Measurements from ENCODE around the gene NT5DC4. TPM values are rescaled to one million over a fixed set of nuclear protein-coding genes. Genes with fewer than 3 reads are reported as not detected.

NT5DC4 gene
- total RNA-seq, 2 donors from 2014 or later = not detected

GRCh38 chr2:112709703-112710102, 11.1 kb upstream of the NT5DC4 start:
- no peaks in the 10 kb centered on the region for H3K9me3 ChIP-seq
- H3K9ac ChIP-seq (ENCODE audit: low read depth in 2 of 2, low read length in 2 of 2) = no peak overlapping the region
- DNase-seq = no peak
- H3K4me3 ChIP-seq = no peak overlapping the region
- TF ChIP-seq CTCF (IDR thresholded peaks at IDR 0.05) = no peak
- H3K27ac ChIP-seq = no peak overlapping the region
- no peaks in the 10 kb centered on the region for H3K36me3 ChIP-seq
- intact Hi-C loops (cut with DNase I) = no loop called here
- no peaks in the 10 kb centered on the region for H3K4me1 ChIP-seq
- no peaks in the 10 kb centered on the region for H3K27me3 ChIP-seq

- Histone ChIP-seq H3K27ac (no peak overlapping the region), H3K36me3 (no peaks in the 10 kb centered on the region), H3K27me3 (no peaks in the 10 kb centered on the region), H3K4me1 (no peaks in the 10 kb centered on the region), H3K4me3 (no peak overlapping the region), H3K9ac (ENCODE audit: low read depth in 2 of 2, low read length in 2 of 2) (no peak overlapping the region), H3K9me3 (no peaks in the 10 kb centered on the region)
- no peak for DNase-seq
- intact Hi-C loops (cut with DNase I) = no loop called here
- no peak for TF ChIP-seq CTCF (IDR thresholded peaks at IDR 0.05)
Measured at GRCh38 chr2:112710956-112711750, 9.7 kb upstream of the NT5DC4 start.

DNA sequence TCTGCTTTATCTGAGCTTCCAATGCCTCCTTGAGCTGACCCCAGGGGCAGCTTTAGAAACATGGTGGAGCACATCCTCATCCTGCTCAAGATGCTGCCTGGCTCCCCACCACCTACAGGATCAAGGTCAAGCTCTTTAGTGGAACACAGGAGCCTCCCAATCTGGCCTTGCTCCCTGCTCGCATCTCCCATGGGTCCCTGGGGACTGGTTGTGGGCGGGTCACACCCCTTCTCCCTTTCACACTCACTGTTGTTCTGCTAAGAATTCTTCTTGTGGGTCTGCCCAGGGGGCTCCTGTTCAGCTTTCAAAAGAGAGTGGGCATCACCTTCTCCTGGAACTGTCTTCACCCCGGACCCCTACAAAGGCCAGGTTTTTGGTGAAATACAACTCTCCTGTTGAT, 8.4 kb upstream of the NT5DC4 start:
- H3K9me3 ChIP-seq = no peaks in the 10 kb centered on the region
- no peaks in the 10 kb centered on the region for H3K27me3 ChIP-seq
- no peak overlapping the region for H3K27ac ChIP-seq
- H3K9ac ChIP-seq (ENCODE audit: low read depth in 2 of 2, low read length in 2 of 2) = no peak overlapping the region
- H3K36me3 ChIP-seq = no peaks in the 10 kb centered on the region
- no peak overlapping the region for H3K4me3 ChIP-seq
- no peak for TF ChIP-seq CTCF (IDR thresholded peaks at IDR 0.05)
- H3K4me1 ChIP-seq = no peaks in the 10 kb centered on the region
- no peak for DNase-seq
- intact Hi-C loops (cut with DNase I) = no loop called here

DNA sequence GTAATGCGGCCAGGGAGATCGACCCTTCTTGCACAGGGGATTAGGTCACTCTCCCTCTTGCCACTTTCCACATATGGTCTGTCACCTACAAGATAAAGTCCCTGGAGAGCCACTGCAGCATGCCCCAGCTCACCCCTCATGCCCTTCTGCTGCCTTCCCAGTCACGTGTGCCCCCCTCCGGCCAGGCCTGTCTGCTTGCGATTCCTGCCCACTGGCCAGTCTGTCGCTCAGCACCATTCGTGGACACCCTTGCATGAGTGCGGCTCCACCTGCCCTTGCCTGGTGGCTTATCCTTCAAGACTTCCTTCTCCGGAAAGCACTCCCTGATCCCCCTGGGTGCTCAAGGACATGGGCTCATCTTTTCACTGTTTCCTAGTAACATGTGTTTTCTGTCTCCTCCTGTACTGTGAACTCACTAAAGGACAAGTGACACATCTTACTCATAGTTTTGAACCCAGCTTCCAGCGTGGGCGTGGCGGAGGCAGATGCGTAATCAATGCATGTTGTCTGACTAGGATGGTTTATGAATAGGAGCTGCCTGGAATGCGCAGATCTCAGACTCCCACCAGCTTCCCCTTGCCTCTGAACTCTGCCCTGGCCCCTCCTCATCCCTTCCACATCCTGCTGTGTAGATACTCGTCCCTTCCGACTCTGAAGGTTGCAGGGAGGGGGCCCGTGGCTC, 7.8 kb upstream of the NT5DC4 start:
- no peak for DNase-seq
- no peaks in the 10 kb centered on the region for H3K4me1 ChIP-seq
- no peak for TF ChIP-seq CTCF (IDR thresholded peaks at IDR 0.05)
- intact Hi-C loops (cut with DNase I) = no loop called here
- H3K27ac ChIP-seq = no peak overlapping the region
- H3K36me3 ChIP-seq = no peaks in the 10 kb centered on the region
- H3K4me3 ChIP-seq = no peak overlapping the region
- H3K27me3 ChIP-seq = no peaks in the 10 kb centered on the region
- H3K9ac ChIP-seq (ENCODE audit: low read depth in 2 of 2, low read length in 2 of 2) = no peak overlapping the region
- H3K9me3 ChIP-seq = no peaks in the 10 kb centered on the region

DNA sequence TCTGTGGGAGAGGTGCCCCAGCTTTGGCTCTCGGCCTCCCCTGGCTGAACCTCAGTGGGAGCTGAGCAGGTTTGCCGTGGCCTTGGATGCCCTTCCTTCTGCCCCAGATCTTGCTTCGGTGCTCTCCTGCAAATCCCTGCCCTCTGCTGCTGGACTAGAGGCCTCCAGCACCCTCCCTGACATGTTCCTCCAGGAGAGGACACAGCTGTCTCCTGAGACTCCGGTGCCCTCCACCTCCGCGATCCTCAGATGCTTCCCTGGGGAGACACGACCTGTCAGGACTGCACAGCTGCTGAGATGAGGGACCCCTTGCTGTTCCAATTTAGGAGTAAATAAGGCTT, 7.3 kb upstream of the NT5DC4 start:
- Histone ChIP-seq H3K4me1 (no peaks in the 10 kb centered on the region), H3K9ac (ENCODE audit: low read depth in 2 of 2, low read length in 2 of 2) (no peak overlapping the region), H3K36me3 (no peaks in the 10 kb centered on the region), H3K4me3 (no peak overlapping the region), H3K9me3 (no peaks in the 10 kb centered on the region), H3K27ac (no peak overlapping the region), H3K27me3 (no peaks in the 10 kb centered on the region)
- no peak for TF ChIP-seq CTCF (IDR thresholded peaks at IDR 0.05)
- no peak for DNase-seq
- intact Hi-C loops (cut with DNase I) = no loop called here

Measured in colonic mucosa (tissue), 4 donors.